HG03135 (cell line): ENCODE data around the gene CCDC124.
"Not testable (repeated sequence)": the region's sequence is repeated elsewhere in the genome, so short reads cannot be mapped to it uniquely, and the experiment has no call there.

Source experiments
- ATAC-seq: cut with Tn5 transposase; IDR thresholded peaks from one replicate; pipeline ENCODE4 v1.9.1; 2021; ENCODE audit warnings: mild to moderate bottlenecking, moderate library complexity; ENCODE audit not compliant: unreplicated experiment

CCDC124 gene

DNA sequence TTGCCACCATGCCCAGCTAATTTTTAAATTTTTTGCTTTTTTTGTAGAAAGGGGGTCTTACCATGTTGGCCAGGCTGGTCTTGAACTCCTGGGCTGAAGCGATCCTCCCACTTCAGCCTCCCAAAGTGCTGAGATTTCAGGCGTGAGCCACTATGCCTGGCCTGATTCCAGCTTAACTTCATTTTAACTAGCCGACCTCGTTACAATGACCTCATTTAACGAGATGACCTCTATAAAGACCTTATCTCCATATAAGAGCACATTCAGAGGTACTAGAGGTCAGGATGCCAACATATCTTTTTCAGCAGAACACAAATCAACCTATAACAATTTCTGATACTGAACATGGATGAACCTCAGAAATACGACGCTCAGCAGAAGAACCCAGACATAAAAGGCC lies 44.7 kb downstream of the CCDC124 start:
- ATAC-seq = no peak

DNA sequence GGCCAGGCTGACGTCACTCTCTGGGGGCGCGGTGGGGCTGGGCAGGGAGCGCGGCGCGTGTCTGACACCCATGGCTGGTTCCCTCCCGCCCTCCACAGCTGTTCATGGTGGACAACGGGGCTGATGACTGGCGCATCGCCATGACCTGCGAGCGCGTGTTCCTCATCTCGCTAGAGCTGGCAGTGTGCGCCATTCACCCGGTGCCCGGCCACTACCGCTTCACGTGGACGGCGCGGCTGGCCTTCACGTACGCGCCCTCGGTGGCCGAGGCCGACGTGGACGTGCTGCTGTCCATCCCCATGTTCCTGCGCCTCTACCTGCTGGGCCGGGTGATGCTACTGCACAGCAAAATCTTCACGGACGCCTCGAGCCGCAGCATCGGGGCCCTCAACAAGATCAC lies 48.8 kb downstream of the CCDC124 start:
- ATAC-seq = no peak

DNA sequence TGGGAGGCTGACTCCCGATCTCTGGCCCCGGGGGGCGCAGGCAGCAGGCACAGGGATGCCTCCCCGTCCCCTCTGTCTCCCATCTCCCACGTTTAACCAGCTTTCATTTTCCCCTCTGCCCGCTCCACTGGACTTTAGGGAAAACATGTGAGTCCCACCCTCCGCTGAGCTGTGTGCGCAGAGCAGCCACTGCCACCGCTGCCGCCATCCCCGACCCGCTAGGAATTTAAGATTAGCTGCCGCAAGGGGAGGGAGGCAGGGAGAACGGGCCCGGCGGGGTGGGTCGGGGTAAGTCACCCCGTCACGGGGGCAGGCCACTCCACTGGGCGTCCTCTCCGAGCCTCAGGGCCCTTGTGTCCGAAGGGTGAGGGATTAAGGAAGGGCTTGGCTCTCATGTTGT lies 49.6 kb downstream of the CCDC124 start:
- ATAC-seq = no peak

DNA sequence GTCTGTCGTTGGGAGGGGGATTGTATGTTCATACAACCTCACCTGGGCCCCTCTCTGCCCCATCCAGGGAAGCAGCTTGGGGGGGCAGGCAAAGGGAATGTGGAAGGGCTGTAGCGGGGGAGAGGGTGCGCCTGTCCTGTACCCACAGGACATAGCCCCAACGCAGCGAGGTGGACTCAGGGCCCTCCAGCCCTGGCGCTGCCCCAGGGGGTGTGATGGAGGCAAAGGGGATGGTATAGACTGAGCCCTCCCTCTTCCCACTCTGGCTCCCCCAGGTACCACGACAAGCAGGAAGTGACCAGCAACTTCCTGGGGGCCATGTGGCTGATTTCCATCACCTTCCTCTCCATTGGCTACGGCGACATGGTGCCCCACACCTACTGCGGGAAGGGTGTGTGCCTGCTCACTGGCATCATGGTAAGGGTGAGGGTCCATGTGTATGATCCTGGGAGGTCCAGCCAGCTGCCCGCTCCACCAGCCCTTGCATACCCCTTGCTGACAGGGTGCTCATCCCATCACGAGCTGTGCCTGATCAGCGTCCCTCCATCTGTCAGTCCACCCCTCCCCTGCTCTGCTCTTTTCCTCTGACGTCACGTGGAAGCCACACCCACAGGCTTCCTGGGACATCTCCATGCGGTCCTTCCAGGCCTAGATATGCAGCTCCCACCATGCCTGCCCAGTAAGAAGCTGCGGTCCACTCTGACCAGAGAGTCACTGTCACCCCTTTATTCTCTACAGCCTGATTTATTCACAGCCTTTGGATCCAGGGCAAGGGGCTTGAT lies 52.4 kb downstream of the CCDC124 start:
- no peak for ATAC-seq

DNA sequence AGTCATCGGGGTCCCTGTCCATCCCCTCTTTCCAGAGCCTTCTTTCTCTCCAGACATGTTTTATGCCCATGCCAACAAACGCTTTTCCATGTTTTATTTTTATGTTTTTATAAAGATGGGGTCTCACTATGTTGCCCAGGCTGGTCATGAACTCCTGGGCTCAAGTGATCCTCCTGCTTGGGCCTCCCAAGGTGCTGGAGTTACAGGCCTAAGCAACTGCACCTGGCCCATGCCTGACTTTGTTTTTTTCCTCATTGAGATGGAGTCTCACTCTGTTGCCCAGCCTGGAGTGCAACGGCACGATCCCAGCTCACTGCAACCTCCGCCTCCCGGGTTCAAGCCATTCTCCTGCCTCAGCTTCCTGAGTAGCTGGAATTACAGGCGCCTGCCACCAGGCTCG lies 53.8 kb downstream of the CCDC124 start:
- not testable (repeated sequence) for ATAC-seq

DNA sequence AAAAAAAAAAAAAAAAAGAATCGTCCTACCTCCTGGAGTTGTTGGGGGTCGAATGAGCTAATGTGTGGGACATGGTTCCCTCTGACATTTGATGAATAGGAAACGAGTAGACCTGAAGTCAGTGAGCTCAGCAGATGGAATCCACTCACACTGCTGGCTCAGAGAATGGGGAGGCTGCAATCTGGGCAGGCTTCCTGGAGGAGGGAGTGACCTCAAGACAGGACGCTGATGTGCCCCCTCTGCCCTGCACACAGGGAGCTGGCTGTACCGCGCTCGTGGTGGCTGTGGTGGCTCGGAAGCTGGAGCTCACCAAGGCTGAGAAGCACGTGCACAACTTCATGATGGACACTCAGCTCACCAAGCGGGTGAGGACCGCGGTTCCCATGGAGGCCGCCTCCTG lies 55.3 kb downstream of the CCDC124 start:
- no peak for ATAC-seq

DNA sequence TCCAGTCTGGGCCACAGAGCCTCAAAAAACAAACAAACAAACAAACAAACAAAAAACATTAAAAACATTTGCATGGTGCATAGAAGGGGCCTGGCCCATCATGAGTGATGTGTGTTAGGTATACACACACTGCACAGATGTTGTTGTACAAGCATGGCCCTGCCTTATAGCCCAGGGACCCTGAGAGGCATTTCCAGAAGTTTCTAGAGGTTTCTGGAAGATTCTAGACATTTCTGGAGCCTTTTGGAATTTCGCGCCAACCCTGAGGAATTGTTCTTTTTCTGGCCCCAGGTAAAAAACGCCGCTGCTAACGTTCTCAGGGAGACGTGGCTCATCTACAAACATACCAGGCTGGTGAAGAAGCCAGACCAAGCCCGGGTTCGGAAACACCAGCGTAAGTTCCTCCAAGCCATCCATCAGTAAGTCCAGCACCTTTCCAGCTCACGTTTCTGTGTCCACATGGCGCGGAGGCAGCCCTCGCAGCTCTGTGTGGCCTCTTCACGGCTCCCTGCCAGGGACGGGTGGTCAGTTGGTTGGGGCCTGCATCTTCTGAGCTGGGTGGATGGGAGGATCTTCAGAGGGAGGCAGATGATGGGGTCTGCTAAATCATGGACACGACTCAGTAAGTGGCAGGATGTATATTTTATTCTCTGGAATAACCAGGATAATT lies 56.7 kb downstream of the CCDC124 start:
- no peak for ATAC-seq

DNA sequence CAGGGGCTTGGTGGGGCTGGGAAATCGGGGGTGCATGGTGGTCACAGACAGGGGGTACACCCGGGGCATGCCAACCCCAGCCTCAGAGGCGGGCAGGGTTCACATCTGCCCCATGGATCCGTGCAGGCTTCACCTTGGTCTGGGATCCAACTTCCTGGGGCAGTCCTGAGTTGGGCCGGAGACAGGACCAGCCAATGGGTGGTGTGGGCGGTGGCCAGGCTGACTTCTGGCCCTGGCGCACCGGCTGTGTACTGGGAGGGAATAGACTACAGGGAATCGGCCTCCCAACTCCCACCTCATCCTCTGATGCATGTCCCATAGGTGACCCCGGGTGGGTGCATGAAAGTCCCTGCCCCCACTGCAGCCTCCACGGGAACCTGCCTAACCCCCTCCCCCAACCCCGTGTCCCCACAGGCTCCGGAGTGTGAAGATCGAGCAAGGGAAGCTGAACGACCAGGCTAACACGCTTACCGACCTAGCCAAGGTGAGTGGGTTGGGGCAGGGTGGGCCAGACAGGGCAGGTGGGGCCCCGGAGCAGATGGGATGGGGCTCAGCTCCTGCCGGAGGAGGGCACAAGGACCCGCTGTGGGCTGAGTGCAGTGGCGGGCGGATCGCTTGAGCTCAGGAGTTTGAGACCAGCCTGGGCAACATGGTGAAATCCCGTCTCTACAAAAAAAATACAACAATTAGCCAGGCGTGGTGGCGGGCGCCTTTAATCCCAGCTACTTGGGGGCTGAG lies 60.4 kb downstream of the CCDC124 start:
- no peak for ATAC-seq
